OCI-LY1 (cell line): ENCODE measurements around the gene METRN.

Source experiments
- CTCF ChIP-seq: fragments of 200-600 bp; sonication (generic), shearing (Covaris generic); IDR thresholded peaks from 2 replicates; pipeline ENCODE4 v1.5.1; 2017; ENCODE audit warnings: mild to moderate bottlenecking, antibody characterized with exemption, low read length, moderate library complexity, mixed read lengths
- EZH2 ChIP-seq: fragments of 200-600 bp; sonication (generic), shearing (Covaris generic); IDR thresholded peaks from 2 replicates; pipeline ENCODE4 v1.8.0; 2017; ENCODE audit warnings: borderline replicate concordance, mixed run types, mild to moderate bottlenecking, antibody characterized with exemption, low read length, moderate library complexity, mixed read lengths

- TF ChIP-seq CTCF (no peak), EZH2 (no peak)
These were observed 52.9 kb downstream of the METRN start for GRCh38 chr16:767743-768235.
